AG08395 (cell line): ENCODE results near the gene KRTAP3-1.

Source experiments
- DNase-seq: peaks from one replicate; pipeline ENCODE4 v3.0.0; 2012; ENCODE audit warnings: mixed read lengths, low spot score

The KRTAP3-1 gene

GRCh38 chr17:40978575-40979151 is 30.3 kb downstream of the KRTAP3-1 start:
- DNase-seq: no peak

GRCh38 chr17:40975516-40975915 is 33.4 kb downstream of the KRTAP3-1 start:
- DNase-seq: no peak

- DNase-seq: no peak
Observed at GRCh38 chr17:40974366-40974765, 34.6 kb downstream of the KRTAP3-1 start.

- no peak for DNase-seq
Observed at GRCh38 chr17:40967582-40967981, 41.3 kb downstream of the KRTAP3-1 start.

- DNase-seq: no peak
Observed at GRCh38 chr17:40966848-40967247, 42.1 kb downstream of the KRTAP3-1 start, which contains the start of gene KRT39. TSS of gene KRT39 (minus strand) at chr17:40966948. CDS start at chr17:40966856, 92 bp downstream.

GRCh38 chr17:40963838-40964237 is 45.1 kb downstream of the KRTAP3-1 start:
- peak; percentile 14 for DNase-seq

- DNase-seq: no peak
Observed at GRCh38 chr17:40962059-40962561, 46.8 kb downstream of the KRTAP3-1 start.

- DNase-seq: no peak
Observed at GRCh38 chr17:40961591-40961990, 47.3 kb downstream of the KRTAP3-1 start.

GRCh38 chr17:40960144-40960543 is 48.8 kb downstream of the KRTAP3-1 start:
- no peak for DNase-seq
